ENCODE results near the gene KSR2.
A peak's percentile ranks its signal among the peaks of the same experiment; 100 is the strongest.

Gene KSR2

DNA sequence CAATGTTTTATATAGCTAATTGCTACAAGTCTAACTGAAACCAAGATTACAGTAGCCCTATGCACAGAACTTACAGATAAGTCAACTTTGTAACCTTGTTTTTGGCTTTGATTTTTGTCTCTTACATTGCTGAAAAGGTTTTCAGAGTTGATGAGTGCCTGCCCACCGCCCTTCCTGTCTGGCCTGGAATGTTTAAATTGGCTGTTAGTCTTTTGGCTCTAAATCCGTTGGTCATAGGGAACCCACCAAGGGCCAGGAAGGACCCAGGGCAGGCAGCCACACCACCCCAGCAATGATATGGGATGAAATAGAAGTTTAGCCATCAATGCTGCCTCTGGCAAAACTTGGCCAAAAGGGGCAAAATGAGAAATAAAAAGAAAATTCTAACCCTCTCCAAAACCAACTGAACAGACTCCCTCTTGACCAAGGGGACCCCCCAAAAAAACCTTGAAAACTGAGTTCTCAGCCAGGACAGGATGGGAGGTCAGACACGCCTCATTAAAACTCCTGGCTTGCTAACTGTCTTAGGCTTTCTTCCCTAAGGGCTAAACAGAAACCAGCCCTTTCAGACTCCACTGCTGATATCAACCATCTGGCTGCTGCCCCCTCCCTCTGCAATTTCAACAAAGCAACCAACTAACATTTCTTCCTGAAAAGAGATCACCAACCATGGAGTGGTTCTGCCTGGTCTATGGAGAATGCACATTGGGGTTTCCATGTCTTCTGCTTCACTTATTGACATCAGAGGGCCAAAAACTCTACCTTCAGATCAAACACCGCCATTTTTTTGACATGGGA is 365.3 kb downstream of the KSR2 start:
- no peak for DNase-seq

- no peak for DNase-seq
Measured at GRCh38 chr12:117599849-117600248, 368.9 kb downstream of the KSR2 start.

DNA sequence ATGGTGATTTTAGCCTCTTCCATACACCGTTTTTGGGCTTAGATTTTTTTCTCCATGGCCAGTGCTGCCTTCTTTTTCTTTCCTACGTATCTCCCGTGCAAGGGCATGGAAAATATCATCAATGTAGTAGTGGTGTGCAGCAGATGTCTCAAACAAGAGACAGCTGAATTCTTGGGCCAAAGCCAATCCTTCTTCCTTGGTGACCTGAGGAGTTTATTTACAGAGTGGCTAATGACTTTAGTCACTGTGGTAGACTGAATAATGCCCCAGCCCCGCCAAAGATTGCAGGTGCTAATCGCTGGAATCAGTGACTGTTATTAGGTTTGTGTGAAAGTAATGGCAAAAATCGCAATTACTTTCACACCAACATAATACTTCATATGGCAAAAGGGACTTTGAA is 371.8 kb downstream of the KSR2 start:
- no peak for DNase-seq

DNA sequence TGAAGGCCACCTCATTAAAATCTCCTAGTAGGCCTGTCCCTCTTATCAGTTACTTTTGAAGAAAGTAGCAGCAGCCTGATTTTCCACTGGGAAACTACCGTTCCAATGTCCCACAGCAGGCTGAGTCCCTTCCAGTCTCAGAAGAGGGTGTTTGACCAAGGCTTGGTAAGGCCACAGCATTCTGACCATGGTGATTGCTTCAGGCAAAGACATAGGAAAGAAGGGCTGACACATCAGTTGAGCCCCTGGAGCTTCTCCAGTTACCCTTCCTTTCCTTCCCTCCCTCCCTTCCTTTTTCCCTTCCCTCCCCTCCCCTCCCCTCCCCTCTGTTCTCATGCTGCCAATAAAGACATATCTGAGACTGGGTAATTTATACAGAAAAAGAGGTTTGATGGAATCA is 373.0 kb downstream of the KSR2 start:
- DNase-seq: no peak

- no peak for DNase-seq
Measured at GRCh38 chr12:117594481-117594880, 374.3 kb downstream of the KSR2 start.

DNA sequence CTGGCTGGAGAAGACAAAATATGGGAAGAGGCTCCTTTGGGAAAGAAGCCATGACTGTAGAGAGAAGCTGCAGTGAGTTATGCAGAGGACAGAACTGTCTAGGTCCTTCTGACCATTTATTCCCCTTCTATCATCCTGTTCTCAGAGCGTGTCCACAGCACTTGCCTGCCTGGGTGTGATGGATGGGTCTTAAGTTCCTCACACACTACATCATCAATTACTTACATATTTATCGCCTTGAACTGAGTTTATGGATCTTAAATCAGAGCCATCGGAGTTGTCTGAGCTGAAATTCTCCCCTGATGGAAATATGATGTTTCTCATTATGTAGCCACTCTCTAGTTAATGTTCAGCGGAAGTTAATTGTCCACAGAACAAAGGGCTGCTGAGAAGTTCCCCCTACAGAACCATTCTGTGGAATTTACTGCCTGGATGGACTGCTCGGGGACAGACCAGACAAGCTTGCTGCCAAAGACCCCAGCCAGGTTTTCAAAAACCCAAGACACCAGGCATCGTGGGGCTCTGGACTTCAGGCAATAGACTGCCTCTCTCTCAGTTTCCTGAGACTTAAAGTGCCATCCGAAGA is 374.9 kb downstream of the KSR2 start:
- no peak for DNase-seq

DNA sequence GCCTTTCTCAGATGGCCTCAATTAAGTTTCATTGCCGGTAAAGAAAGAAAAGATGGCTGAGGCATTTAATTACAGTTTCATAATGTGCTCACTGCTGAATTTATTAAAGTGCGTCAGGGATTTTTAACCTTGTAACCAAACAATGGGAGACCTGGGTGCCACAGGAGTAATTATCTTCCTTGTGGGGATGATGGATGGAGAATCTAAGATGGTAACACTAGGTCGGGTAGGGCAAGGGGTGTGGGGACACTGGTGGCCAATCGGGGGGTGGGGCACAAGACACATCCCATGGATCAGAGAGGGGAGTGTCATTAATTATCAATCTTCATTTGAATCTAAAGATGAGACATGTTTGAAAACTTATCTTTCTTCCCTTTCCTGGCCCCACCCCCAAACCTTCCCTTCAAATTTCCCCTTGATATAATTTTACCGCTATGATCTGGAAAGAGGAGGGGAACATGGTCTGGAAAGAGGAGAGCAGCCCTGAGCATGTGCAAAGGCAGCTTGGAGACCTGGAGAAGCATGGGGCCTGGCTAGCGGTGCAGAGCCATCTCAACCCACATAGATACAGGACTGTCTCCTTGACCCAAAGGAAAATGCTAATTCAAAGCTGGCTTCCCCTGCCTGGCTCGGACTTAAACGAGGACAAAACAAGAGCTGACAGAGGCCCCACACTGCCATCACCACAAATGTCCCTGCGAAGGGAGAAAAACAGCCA is 376.0 kb downstream of the KSR2 start:
- no peak for DNase-seq

GRCh38 chr12:117590999-117591398 is 377.8 kb downstream of the KSR2 start:
- DNase-seq: no peak

GRCh38 chr12:117590386-117590785 is 378.4 kb downstream of the KSR2 start:
- DNase-seq: no peak

DNA sequence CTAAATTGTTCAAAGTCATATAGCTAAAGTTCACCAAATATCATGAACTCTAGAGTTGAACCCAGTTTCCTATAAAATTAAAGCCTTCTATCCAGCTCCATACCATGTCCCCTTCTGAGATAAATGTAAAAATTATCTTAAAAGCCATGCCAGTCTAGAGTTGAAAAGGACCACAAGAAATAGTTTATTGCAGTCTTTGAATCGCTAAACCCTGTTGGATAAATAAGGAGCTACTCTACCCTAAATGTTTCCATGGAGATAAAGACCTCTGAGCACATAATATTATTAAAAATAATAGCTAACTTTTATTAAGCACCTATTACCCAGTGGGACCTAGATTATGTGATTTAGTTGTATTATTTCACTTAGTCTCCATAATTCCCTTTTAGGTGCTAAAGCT is 379.8 kb downstream of the KSR2 start:
- no peak for DNase-seq

DNA sequence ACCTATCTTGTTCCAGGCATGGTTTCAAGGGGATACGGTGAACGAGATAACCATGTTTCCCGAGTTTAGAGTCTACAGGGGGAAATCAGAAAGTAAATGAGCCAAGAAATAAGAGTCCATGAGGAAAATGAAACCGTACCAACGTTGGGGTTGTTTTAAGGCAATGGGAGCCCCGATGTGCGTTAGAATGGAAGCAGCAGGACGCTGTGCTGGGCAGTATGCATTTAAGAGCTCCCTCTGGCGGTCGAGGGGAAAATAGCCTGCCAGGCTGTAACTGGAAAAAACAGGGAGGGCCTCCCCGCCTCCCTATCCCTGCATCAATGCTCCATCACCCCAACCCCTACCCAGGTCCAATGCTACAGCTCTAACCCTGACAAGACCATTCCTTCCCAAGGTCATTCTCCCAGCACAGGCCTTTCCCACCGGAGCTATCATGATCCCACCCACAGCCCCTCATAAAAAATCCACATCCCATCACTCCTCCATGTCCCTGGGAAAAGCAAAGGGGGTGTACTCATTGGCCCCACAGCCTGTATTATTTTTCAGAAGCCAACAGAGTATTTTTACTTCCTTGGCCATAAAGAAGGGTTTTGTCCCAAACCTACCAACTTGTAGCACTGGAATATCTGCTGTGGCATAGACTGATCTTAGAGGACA is 381.0 kb downstream of the KSR2 start:
- peak; percentile 30 for DNase-seq

GRCh38 chr12:117583677-117584225 is 385.0 kb downstream of the KSR2 start:
- DNase-seq: no peak

DNA sequence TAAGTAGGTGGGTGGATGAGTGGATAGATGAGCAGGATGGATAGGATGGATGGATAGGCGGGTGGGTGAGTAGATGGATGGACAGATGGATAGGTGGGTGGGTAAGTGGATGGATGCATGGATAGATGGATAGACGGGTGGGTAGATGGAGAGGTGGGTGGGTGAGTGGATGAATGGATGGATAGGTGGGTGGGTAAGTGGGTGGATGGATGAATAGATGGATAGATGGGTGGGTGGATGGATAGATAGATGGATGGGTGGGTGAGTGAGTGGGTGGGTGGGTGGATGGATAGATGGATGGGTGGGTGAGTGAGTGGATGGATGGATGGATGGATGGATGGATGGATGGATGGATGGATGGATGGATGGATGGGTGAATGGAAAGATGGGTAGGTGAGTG is 385.7 kb downstream of the KSR2 start:
- DNase-seq: no peak

- DNase-seq: no peak
Measured at GRCh38 chr12:117582135-117582784, 386.5 kb downstream of the KSR2 start.

GRCh38 chr12:117580718-117581062 is 388.1 kb downstream of the KSR2 start:
- DNase-seq: no peak

DNA sequence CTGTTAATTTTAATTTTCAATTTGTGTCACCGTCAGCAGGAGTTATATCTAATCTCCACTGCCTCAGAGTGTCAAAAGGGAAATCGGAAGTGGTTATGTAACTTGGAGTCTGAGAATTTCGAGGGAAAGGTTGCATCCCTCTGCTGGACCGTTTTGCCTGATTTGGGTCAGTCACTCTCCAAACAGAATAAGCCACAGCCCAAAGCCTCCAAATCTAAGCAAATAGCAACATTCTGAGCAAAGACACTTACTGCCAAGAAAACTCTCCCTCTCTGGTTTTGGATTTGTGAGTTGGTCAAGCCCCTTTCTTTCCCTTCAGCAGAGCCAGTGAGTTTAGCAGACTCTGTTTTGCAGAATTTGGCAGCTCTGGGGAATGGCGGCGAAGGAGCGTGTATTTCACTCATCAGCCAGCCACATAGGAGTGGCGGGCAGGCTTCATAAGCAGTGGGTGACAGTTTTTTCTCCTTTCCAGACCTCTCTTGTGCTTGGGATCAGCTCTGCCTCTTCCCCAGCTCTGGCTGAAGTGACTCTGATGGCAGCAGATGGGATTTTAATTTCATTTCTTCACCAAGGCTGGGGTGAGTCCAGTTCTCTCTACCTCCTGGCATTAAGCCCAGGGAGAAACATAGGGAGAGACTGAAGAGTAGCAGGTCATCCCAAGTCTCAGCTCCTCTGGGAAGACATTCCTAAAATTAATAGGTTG is 388.6 kb downstream of the KSR2 start:
- no peak for DNase-seq

GRCh38 chr12:117577122-117577657 is 391.6 kb downstream of the KSR2 start:
- no peak for DNase-seq

DNA sequence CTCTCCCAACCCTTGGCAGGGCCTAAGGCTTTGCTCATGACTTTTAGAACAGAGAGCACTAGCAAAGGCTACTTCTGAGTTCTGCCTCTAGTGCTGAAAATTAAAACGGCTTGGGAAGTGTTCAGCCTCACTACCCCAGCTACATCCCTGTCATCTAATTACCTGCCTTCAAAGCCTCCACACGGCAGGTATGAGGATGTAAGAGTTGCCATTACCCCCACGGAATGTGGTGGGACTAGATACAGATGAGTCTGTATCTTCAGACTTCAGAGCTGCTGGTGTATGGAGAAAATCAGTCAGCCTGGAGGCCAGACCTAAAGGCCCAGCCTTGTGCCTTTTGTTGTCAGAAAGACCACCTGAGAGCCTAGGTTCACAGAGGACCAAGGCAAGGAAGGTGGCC is 392.7 kb downstream of the KSR2 start:
- DNase-seq: no peak

GRCh38 chr12:117574655-117575054 is 394.1 kb downstream of the KSR2 start:
- DNase-seq: no peak

DNA sequence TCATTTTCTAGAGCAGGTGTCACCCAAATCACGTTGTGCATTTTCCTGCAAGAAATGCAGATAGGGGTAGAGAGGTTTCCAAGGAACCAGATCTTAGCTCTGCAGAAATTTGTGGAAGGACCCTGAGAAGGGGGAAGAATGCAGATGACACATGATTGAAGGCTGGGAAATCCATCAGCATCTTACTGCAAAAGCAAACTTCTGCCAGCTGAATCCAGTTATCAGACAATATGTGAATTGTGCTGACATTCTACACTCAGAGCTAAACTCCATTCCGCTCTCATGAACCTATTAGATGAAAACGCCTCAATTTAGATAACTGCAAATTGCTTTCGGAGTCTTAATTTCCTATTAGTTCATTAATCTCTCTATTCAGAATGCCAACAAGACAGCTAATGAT is 396.0 kb downstream of the KSR2 start:
- DNase-seq: no peak

- DNase-seq: no peak
Measured at GRCh38 chr12:117571321-117571720, 397.5 kb downstream of the KSR2 start.

- DNase-seq: no peak
Measured at GRCh38 chr12:117570608-117571007, 398.2 kb downstream of the KSR2 start.

All from stimulated activated CD4-positive, alpha-beta T cell treated with anti-CD3 and anti-CD28 coated beads, Interleukin-12 subunit alpha, Interleukin-12 subunit beta, amount 100 ng/mL, for 4 hours (primary cell).